B cell (primary cell): ENCODE results near the gene TEX13A. TPM values are rescaled to one million over a fixed set of nuclear protein-coding genes. Genes with fewer than 3 reads are reported as not detected.

Experiments used
- ATAC-seq: fragments of 200-7000 bp; cut with Tn5 transposase; one replicate; pipeline ENCODE4 v1.10.0; 2021; ENCODE audit warnings: low read depth, mild to moderate bottlenecking, moderate number of reproducible peaks, moderate library complexity
- CTCF ChIA-PET: fragments of 350-600 bp; sonication (Branson Sonifier 250); formaldehyde crosslinking; loops from one replicate; lab custom pipeline; 2021; ENCODE audit warnings: antibody characterized with exemption, inconsistent platforms; lab: Charles Lee
- POLR2A ChIA-PET: fragments of 350-600 bp; sonication (Branson Sonifier 250); formaldehyde crosslinking; loops from one replicate; lab custom pipeline; 2021; ENCODE audit warnings: antibody characterized with exemption; lab: Charles Lee
- DNase-seq: peaks from one replicate; pipeline ENCODE4 v3.0.0; 2013
- H2AFZ ChIP-seq: 2 replicates; pipeline ENCODE4 v1.6.1; 2012; ENCODE audit warnings: mild to moderate bottlenecking, low read depth, low read length; ENCODE audit not compliant: insufficient read depth, poor library complexity, severe bottlenecking
- H3K27ac ChIP-seq, 2 donors: 1 replicate in 1 of 2; 2 replicates in 1 of 2; pipeline ENCODE4 v1.5.1; 2012 to 2013; ENCODE audit warnings: low read length in 2 of 2, mild to moderate bottlenecking in 2 of 2, moderate library complexity in 1 of 2
- H3K27me3 ChIP-seq, 4 experiments: fragments of 200-600 bp in 1 of 4; sonication (generic) in 1 of 4; replicated peaks in 1 of 4; 1 replicate in 2 of 4; 2 replicates in 2 of 4; pipeline versions ENCODE4 v1.6.1 to v1.7.0; 2013 to 2016; ENCODE audit warnings: low read length in 3 of 4, mild to moderate bottlenecking in 2 of 4, mixed read lengths in 1 of 4, moderate library complexity in 1 of 4; ENCODE audit not compliant: insufficient read depth in 4 of 4, control insufficient read depth in 3 of 4; ENCODE audit errors: control extremely low read depth in 1 of 4
- H3K36me3 ChIP-seq, 2 experiments: replicated peaks in 1 of 2; 1 replicate in 1 of 2; 2 replicates in 1 of 2; pipeline versions ENCODE4 v1.6.1 to v1.7.1; 2013; ENCODE audit warnings: low read length in 1 of 2; ENCODE audit not compliant: insufficient read depth in 2 of 2, control insufficient read depth in 1 of 2; ENCODE audit errors: control extremely low read depth in 1 of 2, extremely low read depth in 1 of 2
- H3K4me1 ChIP-seq, 2 donors: fragments of 200-600 bp in 1 of 2; sonication (generic) in 1 of 2; 1 replicate in 1 of 2; 2 replicates in 1 of 2; pipeline versions ENCODE4 v1.5.1 to v1.6.1; 2013 to 2017; ENCODE audit warnings: low read length in 2 of 2; ENCODE audit not compliant: control insufficient read depth in 2 of 2, insufficient read depth in 2 of 2
- H3K4me2 ChIP-seq: replicated peaks from 2 replicates; pipeline ENCODE3; 2012; ENCODE audit warnings: mild to moderate bottlenecking, low read depth, low read length; ENCODE audit not compliant: poor library complexity, severe bottlenecking
- H3K4me3 ChIP-seq, 5 experiments: fragments of 200-600 bp in 1 of 5; sonication (generic) in 1 of 5; 1 replicate in 3 of 5; 2 replicates in 2 of 5; pipeline versions ENCODE4 v1.5.1 to v1.7.0; 2011 to 2016; ENCODE audit warnings: low read length in 4 of 5, mild to moderate bottlenecking in 4 of 5, low read depth in 2 of 5, control low read depth in 1 of 5, moderate library complexity in 1 of 5; ENCODE audit not compliant: insufficient read depth in 1 of 5; ENCODE audit errors: control extremely low read depth in 1 of 5, extremely low read depth in 1 of 5
- H3K79me2 ChIP-seq: fragments of 200-600 bp; sonication (generic); one replicate; pipeline ENCODE4 v1.6.0; 2016; ENCODE audit warnings: low read length; ENCODE audit not compliant: control insufficient read depth, insufficient read depth
- H3K9ac ChIP-seq: fragments of 200-600 bp; sonication (generic); 2 replicates; pipeline ENCODE4 v1.6.1; 2017; ENCODE audit warnings: mild to moderate bottlenecking, low read length, moderate library complexity
- H3K9me3 ChIP-seq, 3 donors: one replicate each; pipeline versions ENCODE4 v1.6.1 to v1.7.1; 2013; ENCODE audit warnings: low read length in 2 of 3; ENCODE audit not compliant: control insufficient read depth in 2 of 3, insufficient read depth in 1 of 3; ENCODE audit errors: control extremely low read depth in 1 of 3
- H4K20me1 ChIP-seq: 2 replicates; pipeline ENCODE4 v1.6.0; 2012; ENCODE audit warnings: mild to moderate bottlenecking, low read length; ENCODE audit not compliant: insufficient read depth, control insufficient read depth, poor library complexity, severe bottlenecking
- H3K27ac Mint-ChIP-seq: one replicate; pipeline ENCODE4 v1.8.0; 2021; ENCODE audit warnings: mixed read lengths
- H3K27me3 Mint-ChIP-seq: one replicate; pipeline ENCODE4 v1.8.0; 2021; ENCODE audit warnings: mixed read lengths
- H3K4me1 Mint-ChIP-seq: one replicate; pipeline ENCODE4 v1.8.0; 2021; ENCODE audit warnings: mixed read lengths
- H3K4me3 Mint-ChIP-seq: one replicate; pipeline ENCODE4 v1.8.0; 2021; ENCODE audit warnings: mixed read lengths
- H3K9me3 Mint-ChIP-seq: one replicate; pipeline ENCODE4 v1.8.0; 2022; ENCODE audit warnings: mixed read lengths; ENCODE audit not compliant: insufficient read depth
- CTCF ChIP-seq: fragments of 200-600 bp; IDR thresholded peaks from one replicate; pipeline ENCODE4 v1.8.0; 2022; ENCODE audit warnings: antibody characterized with exemption, mild to moderate bottlenecking
- EZH2 ChIP-seq: IDR thresholded peaks from 2 replicates; pipeline ENCODE4 v1.6.1; 2012; ENCODE audit warnings: borderline replicate concordance, low read depth, mild to moderate bottlenecking, moderate library complexity, low read length; ENCODE audit not compliant: insufficient read depth, poor library complexity, severe bottlenecking
- WGBS: methylation state at CpG from one replicate; pipeline ENCODE4 v1.1.5; 2013; ENCODE audit warnings: missing lambda C conversion rate; ENCODE audit not compliant: insufficient coverage; 5-methylcytosine and 5-hydroxymethylcytosine counted together
- intact Hi-C: fragments of 100-400 bp; cut with micrococcal nuclease; formaldehyde crosslinking; loops from one replicate; pipeline ENCODE4 v1.10.0; 2022
- polyA plus RNA-seq: library from polyadenylated mRNA; depleted of rRNA; stranded (reverse); fragments of >200 nt; gene quantifications from 2 replicates; pipeline ENCODE4 v1.2.3, GENCODE V29; 2012
- total RNA-seq, 2 donors: library from RNA; stranded (reverse); fragments of 120-200 nt in 1 of 2; gene quantifications; 1 replicate in 1 of 2; 2 replicates in 1 of 2; pipeline versions ENCODE4 v1.2.3 to v1.2.4, GENCODE V29; 2013 to 2022

TEX13A gene
- total and polyA plus RNA-seq, 2 donors (not counting 1 experiment from before 2014, with no cell fraction given), result not detected

- ATAC-seq, result no peak
- no peak overlapping the region for H2AFZ ChIP-seq
- no peak overlapping the region for H3K27ac Mint-ChIP-seq
- H3K79me2 ChIP-seq, result no peaks in the 10 kb centered on the region
- CTCF ChIA-PET, result no interaction called here
- no peak overlapping the region for H3K4me3 ChIP-seq
- POLR2A ChIA-PET, result no interaction called here
- no peaks in the 10 kb centered on the region for H3K27me3 Mint-ChIP-seq
- no peak overlapping the region for H3K4me3 Mint-ChIP-seq
- no CpG with 5 or more reads among the region's 2 CpGs for WGBS
- no peak overlapping the region for H3K9ac ChIP-seq
- no peaks in the 10 kb centered on the region for H4K20me1 ChIP-seq
- no peak for DNase-seq
- no peak overlapping the region for H3K4me2 ChIP-seq
- no peaks in the 10 kb centered on the region for H3K4me1 Mint-ChIP-seq
- no peaks in the 10 kb centered on the region for H3K27me3 ChIP-seq
- H3K9me3 Mint-ChIP-seq, result no peaks in the 10 kb centered on the region
- no peak overlapping the region for H3K27ac ChIP-seq
- no peaks in the 10 kb centered on the region for H3K36me3 ChIP-seq
- no peaks in the 10 kb centered on the region for H3K4me1 ChIP-seq
- no peak for TF ChIP-seq CTCF
- no peak for TF ChIP-seq EZH2
- H3K9me3 ChIP-seq, result no peaks in the 10 kb centered on the region
- intact Hi-C loops, result no loop called here
These were observed 10.2 kb downstream of the TEX13A start for GRCh38 chrX:105210258-105210657.

- intact Hi-C loops, result no loop called here
- Histone ChIP-seq H2AFZ (no peak overlapping the region), H3K27me3 (no peaks in the 10 kb centered on the region), H3K79me2 (no peaks in the 10 kb centered on the region), H3K9ac (no peak overlapping the region), H3K4me2 (no peak overlapping the region), H3K9me3 (no peaks in the 10 kb centered on the region), H3K4me3 (no peak overlapping the region), H3K4me1 (no peaks in the 10 kb centered on the region), H3K36me3 (no peaks in the 10 kb centered on the region), H3K27ac (no peak overlapping the region), H4K20me1 (no peaks in the 10 kb centered on the region)
- Mint-ChIP-seq H3K4me3 (no peak overlapping the region), H3K9me3 (no peaks in the 10 kb centered on the region), H3K27me3 (no peaks in the 10 kb centered on the region), H3K27ac (no peak overlapping the region), H3K4me1 (no peaks in the 10 kb centered on the region)
- ChIA-PET POLR2A (no interaction called here), CTCF (no interaction called here)
- no peak for DNase-seq
- TF ChIP-seq CTCF (no peak), EZH2 (no peak)
- no peak for ATAC-seq
These were observed 11.1 kb downstream of the TEX13A start for GRCh38 chrX:105209406-105209805.
